A549 (cell line): Measurements from ENCODE around the gene CLASP2.

Source experiments
- BHLHE40 ChIP-seq: IDR thresholded peaks from 2 replicates; pipeline ENCODE4 v1.6.1; 2012; ENCODE audit warnings: low read depth, low read length, inconsistent platforms
- CHD2 ChIP-seq: fragments of 150-350 bp; IDR thresholded peaks from 2 replicates; pipeline ENCODE4 v1.6.1; 2014; ENCODE audit warnings: low read length; ENCODE audit not compliant: partially characterized antibody
- ESRRA ChIP-seq: fragments of 150-350 bp; IDR thresholded peaks from 2 replicates; pipeline ENCODE4 v1.6.1; 2014; ENCODE audit warnings: mild to moderate bottlenecking, low read length, borderline replicate concordance
- RAD21 ChIP-seq, 2 experiments: fragments of >200 bp in 1 of 2; sonication (Bioruptor Twin) in 1 of 2; formaldehyde crosslinking in 1 of 2; IDR thresholded peaks in 1 of 2; conservative IDR thresholded peaks in 1 of 2; 2 replicates in 1 of 2; 3 replicates in 1 of 2; pipeline ENCODE4 v1.6.1; 2012 to 2018; ENCODE audit warnings: inconsistent platforms in 1 of 2
- TF ChIP-seq, protein P1 (sequence below): fragments of >200 bp; sonication (Bioruptor Twin); formaldehyde crosslinking; IDR thresholded peaks from 3 replicates; pipeline ENCODE4 v1.5.1; 2016

DNA sequence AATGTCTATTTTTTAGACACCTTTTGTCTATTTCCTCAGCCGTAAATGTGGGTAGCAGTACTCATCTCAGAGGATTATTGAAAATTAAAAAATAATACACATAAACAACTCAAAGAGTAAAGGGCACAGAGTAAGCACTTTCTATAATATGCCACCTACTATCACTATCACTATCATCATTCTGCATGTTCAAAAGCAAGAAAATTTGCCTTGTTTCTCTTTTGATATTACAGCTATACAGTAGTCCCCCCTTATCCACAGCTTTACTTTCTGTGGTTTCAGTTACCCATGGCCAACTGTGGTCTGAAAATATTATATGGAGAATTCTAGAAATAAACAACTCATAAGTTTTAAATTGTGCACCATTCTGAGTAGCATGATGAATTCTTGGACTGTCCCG, 27.7 kb downstream of the CLASP2 start:
- TF ChIP-seq CHD2: no peak
- TF ChIP-seq, protein P1, sequence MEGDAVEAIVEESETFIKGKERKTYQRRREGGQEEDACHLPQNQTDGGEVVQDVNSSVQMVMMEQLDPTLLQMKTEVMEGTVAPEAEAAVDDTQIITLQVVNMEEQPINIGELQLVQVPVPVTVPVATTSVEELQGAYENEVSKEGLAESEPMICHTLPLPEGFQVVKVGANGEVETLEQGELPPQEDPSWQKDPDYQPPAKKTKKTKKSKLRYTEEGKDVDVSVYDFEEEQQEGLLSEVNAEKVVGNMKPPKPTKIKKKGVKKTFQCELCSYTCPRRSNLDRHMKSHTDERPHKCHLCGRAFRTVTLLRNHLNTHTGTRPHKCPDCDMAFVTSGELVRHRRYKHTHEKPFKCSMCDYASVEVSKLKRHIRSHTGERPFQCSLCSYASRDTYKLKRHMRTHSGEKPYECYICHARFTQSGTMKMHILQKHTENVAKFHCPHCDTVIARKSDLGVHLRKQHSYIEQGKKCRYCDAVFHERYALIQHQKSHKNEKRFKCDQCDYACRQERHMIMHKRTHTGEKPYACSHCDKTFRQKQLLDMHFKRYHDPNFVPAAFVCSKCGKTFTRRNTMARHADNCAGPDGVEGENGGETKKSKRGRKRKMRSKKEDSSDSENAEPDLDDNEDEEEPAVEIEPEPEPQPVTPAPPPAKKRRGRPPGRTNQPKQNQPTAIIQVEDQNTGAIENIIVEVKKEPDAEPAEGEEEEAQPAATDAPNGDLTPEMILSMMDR: no peak
- TF ChIP-seq RAD21 (conservative IDR thresholded peaks at IDR 0.05 in 1 of 2, IDR thresholded peaks at IDR 0.05 in 1 of 2): no peak
- no peak for TF ChIP-seq BHLHE40
- no peak for TF ChIP-seq ESRRA
